GM18861 (cell line): Measurements from ENCODE around the gene RIOX2.
"Not testable (repeated sequence)": the region's sequence is repeated elsewhere in the genome, so short reads cannot be mapped to it uniquely, and the experiment has no call there.

Source experiments
- ATAC-seq: cut with Tn5 transposase; IDR thresholded peaks from one replicate; pipeline ENCODE4 v1.9.1; 2021; ENCODE audit not compliant: unreplicated experiment

RIOX2 gene

DNA sequence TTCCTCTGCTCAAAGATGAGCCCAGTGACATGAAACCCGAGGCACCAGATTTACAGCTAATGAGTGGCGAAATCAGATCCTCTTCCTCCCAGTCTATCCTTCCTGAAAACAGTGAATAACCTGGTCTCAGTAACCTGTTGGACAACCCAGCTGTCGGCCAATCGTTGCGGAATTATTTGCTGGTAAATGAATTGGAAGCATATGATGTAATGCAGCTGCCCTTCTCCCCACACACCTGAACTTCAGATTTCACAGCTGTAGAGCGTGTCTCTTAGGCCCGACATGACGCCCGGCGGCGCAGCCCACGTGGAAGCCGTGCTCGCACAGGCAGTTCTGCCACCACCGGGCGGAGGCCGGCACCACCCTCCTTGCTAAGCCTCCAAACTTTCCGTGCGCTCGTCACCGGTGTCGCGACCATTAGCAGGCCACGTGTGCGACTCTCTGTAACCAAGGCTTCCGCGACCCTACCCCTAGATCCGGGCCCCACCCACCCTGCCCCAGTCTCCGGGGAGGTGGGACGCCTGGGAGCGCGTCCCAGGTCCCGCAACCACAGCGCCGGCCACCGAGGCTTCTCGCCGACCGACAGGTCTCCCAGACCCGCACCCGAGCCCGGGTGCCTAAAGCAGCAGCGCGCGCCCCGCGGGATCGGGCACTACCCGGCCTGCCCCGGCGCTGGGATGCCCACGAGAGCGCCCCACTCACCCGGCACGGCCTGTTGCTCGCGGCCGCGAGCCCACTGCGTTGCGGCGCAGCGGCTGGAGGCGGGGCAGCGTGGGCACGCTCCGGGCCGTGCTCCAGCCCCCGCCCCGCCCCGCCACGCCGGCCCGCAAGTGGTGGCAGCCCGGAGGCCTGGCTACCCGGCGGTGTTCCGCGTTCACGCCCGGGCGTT, at the start of gene RIOX2:
RIOX2 (minus strand) TSS at position 753 of the 889 bp plus-strand sequence. CDS start 4,838 bp downstream, outside the sequence.
- ATAC-seq = peak; percentile 70

DNA sequence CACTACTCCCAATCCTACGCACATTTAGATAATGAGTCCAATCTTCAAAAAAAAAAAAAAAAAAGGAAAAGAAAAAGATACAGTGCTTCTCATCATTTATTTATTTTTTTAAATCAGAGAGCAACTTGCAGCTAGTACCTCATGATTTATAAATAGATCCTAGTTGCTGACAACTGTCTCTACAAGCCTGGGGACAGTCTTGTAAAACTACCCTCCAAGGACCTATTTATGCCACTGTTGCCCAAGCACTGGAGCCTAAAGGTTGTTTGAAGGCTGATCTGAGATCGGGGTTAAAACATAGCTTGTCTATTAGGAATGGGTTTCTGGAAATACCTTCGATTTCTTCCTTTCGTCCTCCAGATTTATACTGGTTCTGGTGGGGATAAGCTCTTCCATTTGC, 48.2 kb upstream of the RIOX2 start:
- no peak for ATAC-seq

DNA sequence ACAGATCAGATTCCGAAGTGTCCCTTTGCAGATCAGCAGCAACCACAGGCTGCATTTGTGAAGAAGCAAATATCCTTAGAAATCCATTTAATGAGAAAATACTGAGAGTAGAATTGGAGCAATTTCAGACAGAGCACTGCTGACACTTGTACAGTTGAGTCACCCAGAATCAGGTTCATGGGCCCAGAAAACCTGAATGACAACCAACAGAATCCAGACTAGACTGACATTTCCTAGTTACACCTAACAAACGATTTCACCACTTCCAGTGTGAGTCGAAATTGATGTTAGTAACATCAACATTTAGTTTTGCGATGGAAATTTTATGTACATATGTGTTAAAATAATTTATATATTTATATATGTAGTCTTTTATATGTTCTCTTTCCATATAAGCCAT, 46.1 kb upstream of the RIOX2 start:
- no peak for ATAC-seq

DNA sequence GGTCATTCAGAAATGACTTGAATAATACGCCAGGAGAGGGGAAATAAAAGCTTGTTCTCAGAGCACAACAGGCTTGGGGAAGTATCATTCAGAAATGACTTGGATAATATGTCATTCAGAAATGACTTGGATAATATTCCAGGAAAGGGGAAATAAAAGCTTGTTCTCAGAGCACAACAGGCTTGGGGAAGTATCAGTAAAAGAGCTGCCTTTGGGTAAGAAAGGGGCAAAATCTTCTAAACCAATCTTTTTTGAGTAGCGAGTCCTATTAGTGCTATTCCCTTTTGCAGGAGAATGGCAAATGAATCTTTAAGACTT, 42.0 kb upstream of the RIOX2 start:
- ATAC-seq = no peak

DNA sequence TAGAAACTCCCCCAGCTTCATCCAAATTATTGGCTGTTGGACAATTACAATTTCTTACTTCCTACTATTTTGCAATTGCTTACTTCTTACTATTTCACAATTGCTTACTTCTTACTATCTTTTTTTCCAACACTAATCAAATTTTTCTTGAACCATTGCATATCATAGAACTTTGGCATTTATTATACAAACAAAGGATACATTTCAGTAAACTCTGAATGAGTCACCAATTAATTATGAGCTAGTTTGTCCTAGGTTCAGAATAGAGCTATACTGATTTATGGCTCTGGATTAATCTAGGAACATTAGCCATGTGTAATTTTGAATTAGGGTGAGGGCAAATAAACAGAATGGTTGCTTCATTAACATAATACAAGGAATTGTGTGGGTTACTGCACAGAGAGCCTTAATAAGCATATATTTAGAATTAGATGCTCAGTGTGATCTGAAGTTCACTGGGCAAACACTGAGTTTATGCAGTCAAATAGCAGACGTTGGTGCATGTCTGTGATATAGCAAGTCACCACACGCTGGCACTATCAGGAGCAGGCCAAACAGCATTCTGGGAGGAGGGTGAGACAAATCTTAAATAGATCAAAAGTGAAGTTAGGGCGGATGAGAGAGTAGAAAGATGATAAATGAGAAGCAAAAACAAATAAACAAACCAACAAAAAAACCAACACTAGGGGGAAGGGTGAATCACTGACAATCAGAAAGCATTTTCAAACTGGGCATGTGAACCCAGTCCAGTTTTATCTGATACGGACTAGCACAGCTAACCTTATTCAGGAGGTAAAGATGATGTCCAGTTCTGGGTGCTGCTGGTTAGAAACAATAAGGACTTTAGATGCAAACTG, 41.4 kb upstream of the RIOX2 start:
- ATAC-seq = no peak

DNA sequence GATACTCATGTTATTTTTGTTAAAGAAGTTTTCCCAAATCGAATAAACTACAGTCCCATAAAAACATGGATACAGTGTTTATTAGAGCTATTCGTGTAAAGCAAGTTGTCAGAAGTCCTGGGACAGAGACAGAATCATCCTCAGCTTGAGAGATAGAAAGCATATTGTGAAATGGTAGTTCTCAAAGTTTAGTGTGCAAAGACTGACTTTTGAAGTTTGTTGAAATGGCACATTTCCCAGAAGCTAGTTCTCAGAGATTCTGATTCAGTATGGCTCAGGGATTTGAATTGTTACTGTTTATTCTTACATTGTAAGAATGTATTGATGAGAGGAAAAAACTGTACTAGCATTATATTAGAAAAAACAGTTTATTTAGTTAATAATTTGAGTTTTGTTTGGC, 40.7 kb upstream of the RIOX2 start:
- ATAC-seq = no peak

DNA sequence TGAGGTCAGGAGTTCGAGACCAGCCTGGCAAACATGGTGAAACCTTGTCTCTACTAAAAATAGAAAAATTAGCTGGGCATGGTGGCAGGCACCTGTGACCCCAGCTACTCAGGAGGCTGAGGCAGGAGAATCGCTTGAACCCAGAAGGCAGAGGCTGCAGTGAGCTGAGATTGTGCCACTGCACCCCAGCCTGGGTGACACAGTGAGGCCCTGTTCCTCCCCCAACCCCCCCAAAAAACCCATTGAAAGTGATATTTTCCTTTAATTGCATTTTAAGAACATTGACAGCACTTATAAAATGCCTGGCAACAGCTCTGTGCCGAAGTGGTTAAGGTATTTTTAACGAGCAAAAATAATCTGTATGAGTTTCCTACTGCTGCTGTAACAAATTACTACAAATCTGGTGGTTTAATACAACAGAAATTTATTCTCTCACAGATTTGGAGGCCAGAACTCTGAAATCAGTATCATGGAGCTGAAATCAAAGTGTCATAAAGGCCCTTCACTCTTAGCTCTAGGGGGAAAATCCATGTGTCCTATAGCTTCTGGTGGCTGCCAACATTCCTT, 38.7 kb upstream of the RIOX2 start:
- ATAC-seq = not testable (repeated sequence)

DNA sequence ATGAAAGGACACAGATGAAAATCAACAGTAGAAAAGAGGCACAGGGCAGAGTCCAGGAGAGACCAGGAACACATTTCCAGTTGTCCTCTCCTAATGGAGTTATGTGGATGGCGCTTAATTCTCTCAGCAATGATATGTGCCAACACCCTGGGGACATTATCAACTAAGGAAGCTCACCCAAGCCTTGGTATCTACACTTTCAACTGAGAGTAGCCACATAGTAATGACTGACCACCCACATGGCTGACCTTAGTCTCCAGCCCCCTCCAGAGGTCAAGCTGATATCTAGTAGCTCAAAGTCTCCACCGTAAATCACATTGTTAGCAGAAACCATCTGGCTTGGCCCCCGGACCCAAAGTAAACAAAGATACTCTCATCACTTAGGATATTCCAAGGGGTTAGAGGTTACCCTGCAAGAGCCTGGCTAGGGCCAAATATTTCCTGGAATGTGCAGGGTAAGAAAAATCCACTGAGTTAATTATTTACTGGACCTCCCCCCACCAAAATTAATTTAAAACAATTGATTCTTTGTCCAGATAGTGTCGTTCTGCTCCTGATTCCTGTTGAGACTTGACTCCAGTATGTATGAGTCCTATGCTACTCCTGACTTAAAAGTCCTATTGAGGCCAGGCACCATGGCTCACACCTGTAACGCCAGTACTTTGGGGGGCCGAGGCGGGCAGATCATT, 38.1 kb upstream of the RIOX2 start:
- ATAC-seq = no peak

DNA sequence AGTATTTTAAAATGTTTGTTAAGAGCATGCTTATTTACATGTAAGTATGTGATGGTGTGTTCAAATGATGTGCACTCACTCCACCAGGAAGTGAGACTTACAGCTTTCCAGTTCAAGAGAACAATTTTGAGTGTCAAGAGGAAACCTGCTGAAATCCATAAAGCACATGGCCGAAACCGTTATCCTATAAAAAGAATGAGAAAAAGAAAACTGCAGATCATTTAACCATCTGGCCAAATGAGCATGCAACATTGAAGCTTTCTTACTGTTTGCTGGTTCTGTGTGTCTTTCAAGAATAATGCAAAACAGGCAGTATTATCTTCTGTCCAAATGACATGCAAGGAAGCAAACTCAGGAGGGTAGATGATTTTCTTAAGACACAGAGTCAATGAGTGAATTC, 36.6 kb upstream of the RIOX2 start:
- peak; percentile 68 for ATAC-seq

DNA sequence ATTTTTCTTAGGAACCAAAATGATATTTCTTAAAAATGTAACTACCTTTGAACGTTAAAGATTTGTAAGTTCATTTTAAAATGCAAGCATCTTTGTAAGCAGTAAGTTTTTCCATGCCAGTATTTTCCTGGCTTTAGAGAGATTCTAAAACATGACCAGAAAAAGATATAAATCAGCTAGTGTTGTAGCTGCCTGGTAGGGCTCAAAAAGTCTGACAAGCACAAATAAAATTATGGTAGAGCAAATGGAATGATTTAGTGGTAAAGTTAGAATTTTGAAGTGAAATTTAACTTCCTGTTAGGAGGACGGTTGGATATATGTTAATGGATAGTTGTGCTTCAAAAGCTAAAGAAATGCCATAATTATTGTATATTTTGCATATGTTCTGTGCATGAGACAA, 33.2 kb upstream of the RIOX2 start:
- no peak for ATAC-seq

DNA sequence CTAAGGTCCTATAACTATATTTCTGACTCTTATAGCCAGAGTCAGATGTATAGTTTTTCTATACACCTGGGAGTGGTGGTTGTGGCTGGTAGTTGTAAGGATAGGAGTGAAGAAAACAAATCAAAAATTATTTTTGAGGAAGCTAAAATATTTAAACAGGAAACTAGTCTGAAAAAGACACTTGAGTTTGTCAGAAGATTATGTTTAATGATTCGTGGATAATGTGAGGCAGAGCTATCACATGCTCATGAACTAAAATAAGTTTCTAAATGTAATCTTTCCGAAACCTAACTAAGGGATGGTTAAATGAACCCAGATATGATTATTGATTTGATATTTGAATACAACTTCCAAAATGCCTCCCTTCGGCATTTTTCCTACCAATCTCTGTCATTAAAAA, 32.5 kb upstream of the RIOX2 start:
- ATAC-seq = no peak

DNA sequence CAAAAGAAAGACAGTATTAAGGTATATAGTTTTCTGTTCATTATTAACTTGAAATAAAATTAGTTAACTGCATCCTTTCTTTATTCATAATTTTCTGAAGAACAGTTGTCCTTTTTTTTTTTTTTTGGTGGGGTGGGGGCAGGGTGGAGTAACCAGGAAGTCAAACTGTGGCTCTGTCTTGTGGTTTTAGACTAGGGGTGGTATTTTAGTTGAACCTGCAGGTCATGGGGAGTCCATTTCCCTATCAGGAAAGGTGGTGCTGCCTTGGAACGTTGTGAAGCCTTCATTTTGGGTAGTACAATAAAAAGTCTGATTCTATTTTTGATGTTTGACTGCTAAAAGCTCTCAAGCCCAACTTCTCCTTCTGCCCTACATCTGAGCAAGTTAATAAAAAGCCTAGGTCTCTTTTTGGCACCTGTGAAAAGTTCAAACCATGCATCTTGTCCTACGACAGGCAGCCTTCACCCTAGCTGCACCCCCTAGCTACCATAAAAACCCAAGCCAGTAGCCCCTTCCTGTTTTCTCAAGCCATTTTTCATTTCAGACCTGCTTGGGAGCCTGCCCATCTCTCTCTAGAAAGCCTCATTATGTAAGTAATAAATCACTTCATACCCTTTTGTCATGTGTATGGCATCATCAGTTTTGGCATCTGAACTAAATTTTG, 31.2 kb upstream of the RIOX2 start:
- ATAC-seq = peak; percentile 73

DNA sequence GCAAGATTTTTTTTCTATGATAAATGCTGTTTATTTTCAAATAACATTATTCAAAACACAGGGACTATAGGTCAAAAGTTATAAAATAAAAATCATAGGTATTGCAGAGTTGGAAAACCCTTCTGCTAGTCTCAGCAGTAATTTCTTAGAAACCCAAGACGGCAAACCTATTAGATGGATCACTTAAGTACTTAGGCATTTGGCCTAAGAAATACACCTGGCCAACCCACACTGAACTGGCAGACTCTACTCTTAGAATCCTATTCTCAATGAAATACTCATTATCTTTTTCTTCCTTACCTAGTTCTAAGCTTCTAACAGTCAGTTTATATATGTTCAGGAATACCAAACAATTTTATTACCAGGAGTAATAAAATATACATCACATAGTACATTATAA, 30.5 kb upstream of the RIOX2 start:
- no peak for ATAC-seq

DNA sequence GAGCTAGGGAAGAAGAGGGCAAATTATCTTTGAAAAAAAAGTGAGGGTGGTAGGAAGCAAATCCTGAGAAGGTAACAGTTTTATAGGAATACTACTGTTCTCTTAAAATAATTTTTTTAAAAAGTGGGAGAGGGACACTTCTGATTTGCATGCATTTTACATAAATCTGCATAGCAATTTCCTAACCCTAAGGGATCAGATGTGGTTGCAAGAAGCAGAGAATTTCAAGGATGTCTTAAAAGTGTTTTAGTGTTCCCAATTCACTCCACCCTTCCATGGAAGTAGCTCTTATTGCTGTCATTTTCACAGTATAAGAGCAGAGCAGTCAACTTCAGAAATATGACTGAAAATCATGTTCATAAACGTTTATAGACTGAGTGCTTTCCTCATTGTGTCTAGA, 27.8 kb upstream of the RIOX2 start:
- no peak for ATAC-seq

DNA sequence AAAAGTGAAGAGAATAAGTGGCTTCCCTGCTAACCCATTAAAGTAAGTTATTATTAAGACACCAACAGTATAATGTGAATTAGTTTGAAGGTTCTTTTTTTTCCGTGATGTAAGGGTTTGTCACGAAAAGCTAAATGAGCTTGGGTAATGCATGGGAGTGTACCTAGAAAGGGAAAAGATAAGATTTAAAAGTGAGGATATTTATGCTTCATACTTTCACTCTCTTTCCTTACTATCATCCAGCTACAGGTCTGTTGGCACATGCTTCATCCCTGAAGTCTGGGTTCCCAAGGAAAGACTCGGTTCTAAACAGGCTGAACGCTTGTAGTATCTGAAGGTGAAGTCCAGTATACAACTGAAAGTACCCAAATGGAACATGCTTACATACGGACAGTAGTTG, 26.9 kb upstream of the RIOX2 start:
- ATAC-seq = no peak

DNA sequence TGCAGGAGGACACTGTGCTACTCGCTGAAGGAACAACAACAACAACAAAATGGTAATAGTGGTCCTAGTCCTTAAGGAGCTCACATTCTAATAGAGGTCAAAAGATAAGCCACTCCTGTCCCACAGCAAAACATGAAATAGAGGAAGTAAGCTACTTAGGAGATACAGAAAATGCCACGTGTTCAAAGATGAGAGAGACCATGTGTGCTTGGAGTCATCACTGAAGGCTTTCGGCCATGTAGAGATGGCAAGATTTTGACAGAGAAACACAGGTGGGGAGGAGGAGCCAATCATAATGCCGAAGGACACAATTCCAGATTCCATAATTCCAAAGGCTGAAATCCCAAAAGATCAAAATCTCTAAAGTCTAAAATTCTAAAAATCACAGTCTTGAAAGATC, 24.8 kb upstream of the RIOX2 start:
- no peak for ATAC-seq

DNA sequence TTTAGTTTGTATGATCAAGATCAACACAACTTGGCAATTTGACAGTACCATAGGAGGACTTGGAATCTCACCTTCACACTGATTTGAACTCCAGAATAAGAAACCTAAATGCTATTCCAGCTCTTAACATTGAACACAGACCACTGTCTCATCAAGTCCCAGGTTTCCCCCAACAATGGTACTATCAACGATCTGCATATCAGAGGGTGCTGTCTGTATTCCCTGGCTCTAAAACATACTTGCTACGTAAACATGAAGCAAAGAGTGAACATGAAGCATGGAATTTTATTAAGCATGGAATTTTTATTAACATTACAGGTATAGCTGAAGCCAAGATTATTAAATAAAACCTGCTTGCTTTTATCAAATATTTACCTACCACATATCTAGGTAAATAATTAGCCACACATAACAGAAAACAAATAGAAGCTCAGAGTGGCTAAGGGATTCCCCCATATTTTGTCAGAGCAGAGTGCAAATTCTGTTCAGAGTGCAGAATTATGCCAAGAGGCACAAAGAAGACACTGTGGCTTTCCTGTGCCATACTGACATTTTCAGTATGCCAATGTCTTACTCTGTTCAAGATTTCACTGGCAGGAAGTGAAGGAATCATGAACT, 22.2 kb upstream of the RIOX2 start:
- ATAC-seq = no peak

DNA sequence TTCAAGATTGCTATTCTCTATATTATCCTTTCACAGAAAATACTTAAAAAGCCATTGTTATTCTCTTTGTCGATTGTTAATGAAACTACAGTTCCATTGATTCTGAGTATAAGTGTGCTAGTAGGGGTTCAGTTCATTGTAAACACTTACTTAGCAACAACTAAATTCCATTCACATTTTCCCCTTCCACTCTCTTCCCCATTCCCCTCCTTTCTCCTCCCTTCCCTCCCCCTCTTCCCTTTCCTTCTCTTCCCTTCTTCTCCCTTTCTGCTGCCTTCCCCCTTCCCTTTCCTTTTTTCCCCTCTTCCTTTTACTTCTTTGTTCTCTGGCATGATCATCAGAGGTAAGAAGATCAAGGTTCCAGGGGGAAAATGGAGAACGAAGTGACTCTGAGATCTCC, 21.3 kb upstream of the RIOX2 start:
- no peak for ATAC-seq

DNA sequence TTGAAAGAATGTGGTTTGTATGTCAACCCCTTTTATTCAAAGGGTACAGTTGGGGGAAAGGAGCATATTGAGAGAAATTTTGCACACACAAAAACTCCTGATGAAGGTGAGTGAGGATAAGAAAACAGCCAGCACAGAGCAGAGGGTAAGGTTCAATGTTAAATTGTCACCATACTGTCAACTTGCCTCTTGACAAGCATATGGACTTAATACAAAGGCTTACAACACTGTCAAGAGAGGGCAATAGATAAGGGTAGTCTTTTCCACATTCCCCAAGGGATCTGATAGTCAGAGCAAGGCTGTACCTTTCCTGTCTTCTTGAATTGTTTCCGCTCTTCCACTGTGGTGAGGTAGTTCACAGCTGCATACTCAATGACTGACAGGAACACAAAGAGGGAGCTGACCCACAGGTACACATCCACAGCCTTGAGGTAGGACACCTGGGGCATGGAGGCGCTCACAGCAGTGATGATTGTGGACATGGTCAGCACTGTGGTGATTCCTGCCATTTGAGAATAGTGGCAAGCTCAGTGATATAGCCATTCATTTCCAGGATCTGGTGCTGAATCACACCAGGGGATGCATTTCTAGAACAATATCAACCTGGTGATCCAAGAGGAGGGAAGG, 20.4 kb upstream of the RIOX2 start:
- no peak for ATAC-seq

DNA sequence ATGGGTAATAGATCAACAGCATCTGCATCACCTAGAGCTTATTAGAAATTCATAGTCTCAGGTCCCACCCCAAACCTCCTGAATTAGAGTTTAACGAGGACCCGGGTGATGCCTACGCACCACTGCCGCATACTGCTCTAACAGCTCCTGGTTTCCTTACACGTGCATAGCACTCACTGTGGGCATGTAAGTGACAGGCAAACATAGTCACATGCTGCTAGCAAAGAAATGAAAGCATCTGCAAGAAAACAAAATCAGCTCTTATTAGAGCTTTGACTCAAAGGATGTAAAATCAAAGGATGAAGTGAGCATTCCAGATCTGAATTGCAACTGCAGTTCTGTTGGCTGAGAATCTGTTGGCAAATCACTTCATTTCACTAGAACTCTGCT, 19.1 kb upstream of the RIOX2 start:
- no peak for ATAC-seq
